GM20000 (cell line): ENCODE measurements around the gene CNOT11.

ENCODE experiments used
- DNase-seq: peaks from one replicate; pipeline ENCODE4 v3.0.0; 2012; ENCODE audit warnings: low spot score
- CTCF ChIP-seq: IDR thresholded peaks from 2 replicates; pipeline ENCODE4 v1.5.1; 2012; ENCODE audit warnings: mild to moderate bottlenecking, control low read depth; ENCODE audit errors: extremely low read depth, missing control alignments

Gene CNOT11

GRCh38 chr2:101253703-101254450 lies 1.2 kb downstream of the CNOT11 start:
- no peak for DNase-seq
- no peak for TF ChIP-seq CTCF

- no peak for DNase-seq
- TF ChIP-seq CTCF: no peak
Observed at GRCh38 chr2:101255501-101255900, 2.8 kb downstream of the CNOT11 start.

GRCh38 chr2:101256316-101256715 lies 3.6 kb downstream of the CNOT11 start:
- DNase-seq: no peak
- no peak for TF ChIP-seq CTCF

GRCh38 chr2:101258804-101259203 lies 6.1 kb downstream of the CNOT11 start:
- DNase-seq: no peak
- no peak for TF ChIP-seq CTCF

GRCh38 chr2:101262142-101262541 lies 9.5 kb downstream of the CNOT11 start:
- no peak for DNase-seq
- TF ChIP-seq CTCF: no peak

- TF ChIP-seq CTCF: no peak
- DNase-seq: no peak
Observed at GRCh38 chr2:101263377-101263800, 10.7 kb downstream of the CNOT11 start.

GRCh38 chr2:101264360-101264939 lies 11.8 kb downstream of the CNOT11 start:
- TF ChIP-seq CTCF: no peak
- no peak for DNase-seq
